Stimulated activated CD8-positive, alpha-beta memory T cell treated with anti-CD3 and anti-CD28 coated beads, Interleukin-12 subunit alpha, Interleukin-12 subunit beta, amount 100 ng/mL, for 24 hours (primary cell): ENCODE data around the gene CRACDL.

Experiments
- DNase-seq: peaks from one replicate; pipeline ENCODE4 v3.0.0-alpha.2; 2020; ENCODE audit errors: extremely low read depth

CRACDL gene

GRCh38 chr2:98825020-98825350 is 111.0 kb downstream of the CRACDL start:
- no peak for DNase-seq

GRCh38 chr2:98824256-98825019 is 111.6 kb downstream of the CRACDL start:
- DNase-seq = no peak

GRCh38 chr2:98823196-98824170 is 112.5 kb downstream of the CRACDL start:
- no peak for DNase-seq

GRCh38 chr2:98822301-98823164 is 113.5 kb downstream of the CRACDL start:
- no peak for DNase-seq

GRCh38 chr2:98821629-98822135 is 114.3 kb downstream of the CRACDL start:
- DNase-seq = no peak

- DNase-seq = no peak
Measured at GRCh38 chr2:98819231-98819766, 116.7 kb downstream of the CRACDL start.

- DNase-seq = no peak
Measured at GRCh38 chr2:98818164-98818563, 117.9 kb downstream of the CRACDL start.

GRCh38 chr2:98816281-98816680 is 119.7 kb downstream of the CRACDL start:
- DNase-seq = no peak

- DNase-seq = no peak
Measured at GRCh38 chr2:98815795-98816194, 120.2 kb downstream of the CRACDL start.

- no peak for DNase-seq
Measured at GRCh38 chr2:98811766-98812165, 124.3 kb downstream of the CRACDL start.

- no peak for DNase-seq
Measured at GRCh38 chr2:98810588-98810928, 125.5 kb downstream of the CRACDL start.

- no peak for DNase-seq
Measured at GRCh38 chr2:98809878-98810587, 126.0 kb downstream of the CRACDL start.

- DNase-seq = no peak
Measured at GRCh38 chr2:98809116-98809515, 126.9 kb downstream of the CRACDL start.

GRCh38 chr2:98808546-98808945 is 127.5 kb downstream of the CRACDL start:
- no peak for DNase-seq

GRCh38 chr2:98807929-98808328 is 128.1 kb downstream of the CRACDL start:
- DNase-seq = no peak

- no peak for DNase-seq
Measured at GRCh38 chr2:98807221-98807620, 128.8 kb downstream of the CRACDL start.

GRCh38 chr2:98806236-98806697 is 129.8 kb downstream of the CRACDL start:
- no peak for DNase-seq

GRCh38 chr2:98805412-98806171 is 130.4 kb downstream of the CRACDL start:
- no peak for DNase-seq

GRCh38 chr2:98804736-98805135 is 131.3 kb downstream of the CRACDL start:
- DNase-seq = no peak

- DNase-seq = no peak
Measured at GRCh38 chr2:98804265-98804650, 131.8 kb downstream of the CRACDL start.
